ENCODE results near the gene PRPS1. TPM values are rescaled to one million over a fixed set of nuclear protein-coding genes. Genes with fewer than 3 reads are reported as not detected.

The PRPS1 gene
- total and polyA plus RNA-seq, 2 of the 13 experiments (the other 11 are each of a cell fraction or from before 2014, with no cell fraction given): 33.7 to 54.4 TPM

- no peak overlapping the region for H3K4me2 ChIP-seq (ENCODE audit: low read depth, low read length)
- BruUV-seq (replicated peaks): no TSS peak
- no peak overlapping the region for H3K4me3 ChIP-seq (replicated peaks in 1 of 3; ENCODE audit: insufficient read depth in 1 of 3, low read depth in 2 of 3, low read length in 3 of 3)
- TF ChIP-seq ZNF570 (CRISPR knock-in tag; IDR thresholded peaks at IDR 0.05; ENCODE audit: borderline replicate concordance) (no peak), CEBPB (IDR thresholded peaks at IDR 0.05; ENCODE audit: borderline replicate concordance, low read depth, low read length) (peak; percentile 47; the same call in 1 of the 2 replicates), THAP8 (CRISPR knock-in tag; IDR thresholded peaks at IDR 0.05; ENCODE audit: borderline replicate concordance) (no peak), IKZF4 (CRISPR knock-in tag; IDR thresholded peaks at IDR 0.05; ENCODE audit: borderline replicate concordance, low read depth, not compliant biosample characterization) (no peak)
- ChIA-PET POLR2A (no interaction called here), CTCF (ENCODE audit: low intra/inter-chr PET ratio, low total read pairs) (no interaction called here)
- no peaks in the 10 kb centered on the region for H4K20me1 ChIP-seq (ENCODE audit: insufficient read depth, low read length)
- peaks cover 0 to 3% of the 10 kb centered on the region in 2 experiments; a peak in 2 of 5 replicates for H3K27me3 ChIP-seq (ENCODE audit: control insufficient read depth in 1 of 2, insufficient read depth in 2 of 2, low read length in 2 of 2)
- ATAC-seq: no peak
- H2AFZ ChIP-seq (ENCODE audit: low read length): no peak overlapping the region
- H3K36me3 ChIP-seq (replicated peaks in 1 of 2; ENCODE audit: control insufficient read depth in 1 of 2, insufficient read depth in 2 of 2, low read length in 2 of 2): no peaks in the 10 kb centered on the region
- FAIRE-seq: no peak
- H3K79me2 ChIP-seq (ENCODE audit: insufficient read depth, low read length): no peaks in the 10 kb centered on the region
- H3K27ac ChIP-seq (ENCODE audit: extremely low read length, insufficient read depth, low read length): no peak overlapping the region
- H3K4me1 ChIP-seq (ENCODE audit: insufficient read depth, low read length): no peaks in the 10 kb centered on the region
- in situ Hi-C loops (cut with HindIII; ENCODE audit: extremely low pct_ligation_motif_present, low pct_unique_long_range_greater_than_20kb): no loop called here
- no peak for DNase-seq (ENCODE audit: low spot score)
- intact Hi-C loops (cut with micrococcal nuclease; ENCODE audit: unreplicated experiment): no loop called here
- H3K9ac ChIP-seq (ENCODE audit: insufficient read depth, low read depth, low read length): no peak overlapping the region
- 5% methylated on average over 7 of the region's 9 CpGs for WGBS (ENCODE audit: low lambda C conversion rate)
- no peaks in the 10 kb centered on the region for H3K9me3 ChIP-seq (ENCODE audit: low read length)
Observed at GRCh38 chrX:107675823-107676555, 47.7 kb downstream of the PRPS1 start.

- BruUV-seq (replicated peaks): no TSS peak
- in situ Hi-C loops (cut with HindIII; ENCODE audit: extremely low pct_ligation_motif_present, low pct_unique_long_range_greater_than_20kb): no loop called here
- no peak overlapping the region for H2AFZ ChIP-seq (ENCODE audit: low read length)
- POLR2A ChIA-PET: no interaction called here
- no peaks in the 10 kb centered on the region for H4K20me1 ChIP-seq (ENCODE audit: insufficient read depth, low read length)
- no peaks in the 10 kb centered on the region for H3K9me3 ChIP-seq (ENCODE audit: low read length)
- no peak overlapping the region for H3K4me2 ChIP-seq (ENCODE audit: low read depth, low read length)
- no peak overlapping the region for H3K27ac ChIP-seq (ENCODE audit: extremely low read length, insufficient read depth, low read length)
- no peaks in the 10 kb centered on the region for H3K79me2 ChIP-seq (ENCODE audit: insufficient read depth, low read length)
- no peak overlapping the region for H3K9ac ChIP-seq (ENCODE audit: insufficient read depth, low read depth, low read length)
- TF ChIP-seq ZNF263 (CRISPR knock-in tag; IDR thresholded peaks at IDR 0.05): no peak
- TF ChIP-seq, protein P1, sequence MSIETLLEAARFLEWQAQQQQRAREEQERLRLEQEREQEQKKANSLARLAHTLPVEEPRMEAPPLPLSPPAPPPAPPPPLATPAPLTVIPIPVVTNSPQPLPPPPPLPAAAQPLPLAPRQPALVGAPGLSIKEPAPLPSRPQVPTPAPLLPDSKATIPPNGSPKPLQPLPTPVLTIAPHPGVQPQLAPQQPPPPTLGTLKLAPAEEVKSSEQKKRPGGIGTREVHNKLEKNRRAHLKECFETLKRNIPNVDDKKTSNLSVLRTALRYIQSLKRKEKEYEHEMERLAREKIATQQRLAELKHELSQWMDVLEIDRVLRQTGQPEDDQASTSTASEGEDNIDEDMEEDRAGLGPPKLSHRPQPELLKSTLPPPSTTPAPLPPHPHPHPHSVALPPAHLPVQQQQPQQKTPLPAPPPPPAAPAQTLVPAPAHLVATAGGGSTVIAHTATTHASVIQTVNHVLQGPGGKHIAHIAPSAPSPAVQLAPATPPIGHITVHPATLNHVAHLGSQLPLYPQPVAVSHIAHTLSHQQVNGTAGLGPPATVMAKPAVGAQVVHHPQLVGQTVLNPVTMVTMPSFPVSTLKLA (IDR thresholded peaks at IDR 0.05): peak; percentile 25; the same call in 1 of the 2 replicates
- intact Hi-C loops (cut with micrococcal nuclease; ENCODE audit: unreplicated experiment): no loop called here
- FAIRE-seq (no peak), ATAC-seq (no peak), DNase-seq (ENCODE audit: low spot score) (no peak)
- no peaks in the 10 kb centered on the region for H3K4me1 ChIP-seq (ENCODE audit: insufficient read depth, low read length)
- no peak overlapping the region for H3K4me3 ChIP-seq (replicated peaks in 1 of 3; ENCODE audit: insufficient read depth in 1 of 3, low read depth in 2 of 3, low read length in 3 of 3)
- H3K36me3 ChIP-seq (replicated peaks in 1 of 2; ENCODE audit: control insufficient read depth in 1 of 2, insufficient read depth in 2 of 2, low read length in 2 of 2): no peaks in the 10 kb centered on the region
- WGBS (ENCODE audit: low lambda C conversion rate): 26% methylated on average over 22 of the region's 30 CpGs
- peaks cover 0 to 3% of the 10 kb centered on the region in 2 experiments; a peak in 2 of 5 replicates for H3K27me3 ChIP-seq (ENCODE audit: control insufficient read depth in 1 of 2, insufficient read depth in 2 of 2, low read length in 2 of 2)
- CTCF ChIA-PET (ENCODE audit: low intra/inter-chr PET ratio, low total read pairs): no interaction called here
Observed at GRCh38 chrX:107676559-107677378, 48.5 kb downstream of the PRPS1 start.

All from HepG2 (cell line).